H1 (cell line): Measurements from ENCODE around the gene NCEH1. TPM values are rescaled to one million over a fixed set of nuclear protein-coding genes. Genes with fewer than 3 reads are reported as not detected.

ENCODE experiments used
- CTCF ChIA-PET: fragments of 300-600 bp; sonication (Branson Sonifier 250); formaldehyde crosslinking; loops from one replicate; lab custom pipeline; 2021; ENCODE audit not compliant: partially characterized antibody; lab: Charles Lee
- POLR2A ChIA-PET: fragments of 300-600 bp; sonication (Branson Sonifier 250); formaldehyde crosslinking; loops from one replicate; lab custom pipeline; 2021; ENCODE audit warnings: inconsistent platforms; ENCODE audit not compliant: partially characterized antibody; lab: Charles Lee
- DNase-seq, 2 experiments: peaks; one replicate each; pipeline versions ENCODE4 v3.0.0 to v3.0.0-alpha.2; 2010 to 2022; ENCODE audit warnings: low spot score in 2 of 2, low read depth in 1 of 2, mixed read lengths in 1 of 2
- FAIRE-seq: peaks from 2 replicates; lab custom pipeline; 2011; peaks lifted over from hg19 to GRCh38; lab: Jason Lieb, UNC
- H2AFZ ChIP-seq: 2 replicates; pipeline ENCODE4 v1.8.1; 2012; ENCODE audit warnings: low read length, inconsistent platforms
- H2AK5ac ChIP-seq: 2 replicates; pipeline ENCODE4 v1.6.1; 2013; ENCODE audit warnings: low read depth, low read length
- H2BK120ac ChIP-seq: replicated peaks from 2 replicates; pipeline ENCODE3; 2013; ENCODE audit warnings: low read depth, low read length, inconsistent platforms
- H2BK12ac ChIP-seq: 2 replicates; pipeline ENCODE4 v1.6.1; 2013; ENCODE audit warnings: low read depth, low read length
- H2BK15ac ChIP-seq: 2 replicates; pipeline ENCODE4 v1.6.1; 2013; ENCODE audit warnings: low read length
- H2BK20ac ChIP-seq: 2 replicates; pipeline ENCODE4 v1.6.1; 2013; ENCODE audit warnings: low read length
- H2BK5ac ChIP-seq: 2 replicates; pipeline ENCODE4 v1.6.1; 2013; ENCODE audit warnings: low read depth, low read length
- H3K14ac ChIP-seq: 2 replicates; pipeline ENCODE4 v1.6.1; 2013; ENCODE audit warnings: inconsistent platforms; ENCODE audit not compliant: insufficient read length
- H3K18ac ChIP-seq: 2 replicates; pipeline ENCODE4 v1.6.1; 2013; ENCODE audit warnings: low read length; ENCODE audit errors: extremely low read depth
- H3K23ac ChIP-seq: 2 replicates; pipeline ENCODE4 v1.6.1; 2013; ENCODE audit warnings: inconsistent platforms; ENCODE audit not compliant: insufficient read length
- H3K23me2 ChIP-seq: 2 replicates; pipeline ENCODE4 v1.6.1; 2013; ENCODE audit warnings: low read depth, low read length
- H3K27ac ChIP-seq: 2 replicates; pipeline ENCODE4 v1.6.1; 2011; ENCODE audit warnings: low read depth, low read length, inconsistent platforms
- H3K27me3 ChIP-seq, 4 experiments: replicated peaks in 1 of 4; 1 replicate in 1 of 4; 2 replicates in 3 of 4; pipeline versions ENCODE4 v1.6.1 to v1.8.1; 2011 to 2013; ENCODE audit warnings: low read length in 3 of 4, mild to moderate bottlenecking in 3 of 4, inconsistent platforms in 2 of 4, mixed read lengths in 2 of 4, moderate library complexity in 1 of 4; ENCODE audit not compliant: control insufficient read depth in 3 of 4, insufficient read depth in 3 of 4; ENCODE audit errors: extremely low read depth in 1 of 4
- H3K36me3 ChIP-seq, 4 experiments: 2 replicates each; pipeline versions ENCODE4 v1.6.1 to v1.8.1; 2011 to 2013; ENCODE audit warnings: mild to moderate bottlenecking in 4 of 4, low read length in 3 of 4, moderate library complexity in 2 of 4, control low read depth in 1 of 4, inconsistent platforms in 1 of 4; ENCODE audit not compliant: insufficient read depth in 4 of 4, control insufficient read depth in 2 of 4
- H3K4ac ChIP-seq: replicated peaks from 2 replicates; pipeline ENCODE3; 2013; ENCODE audit warnings: low read length, low read depth, mixed read lengths, inconsistent platforms; ENCODE audit not compliant: insufficient read length
- H3K4me1 ChIP-seq, 4 experiments: replicated peaks in 1 of 4; 1 replicate in 1 of 4; 2 replicates in 3 of 4; pipeline versions ENCODE4 v1.6.1 to v1.8.1; 2011 to 2013; ENCODE audit warnings: low read length in 3 of 4, inconsistent platforms in 2 of 4, mixed read lengths in 1 of 4; ENCODE audit not compliant: insufficient read depth in 4 of 4, control insufficient read depth in 3 of 4
- H3K4me2 ChIP-seq, 2 experiments: 2 replicates each; pipeline versions ENCODE4 v1.6.1 to v1.8.1; 2011 to 2013; ENCODE audit warnings: low read depth in 2 of 2, low read length in 2 of 2, control low read depth in 1 of 2, inconsistent platforms in 1 of 2, mild to moderate bottlenecking in 1 of 2; ENCODE audit not compliant: insufficient read depth in 1 of 2
- H3K4me3 ChIP-seq, 4 experiments: fragments of 200-600, 300-600 bp in 1 of 4; sonication (generic), shearing (Covaris generic), sonication (Bioruptor Twin) in 1 of 4; 2 replicates each; pipeline versions ENCODE4 v1.5.1 to v1.8.1; 2011 to 2016; ENCODE audit warnings: low read length in 4 of 4, low read depth in 3 of 4, control low read depth in 2 of 4, inconsistent platforms in 2 of 4, mild to moderate bottlenecking in 2 of 4, mixed read lengths in 1 of 4, moderate library complexity in 1 of 4; ENCODE audit not compliant: insufficient read depth in 2 of 4; ENCODE audit errors: extremely low read depth in 1 of 4
- H3K56ac ChIP-seq: replicated peaks from 2 replicates; pipeline ENCODE3; 2013; ENCODE audit warnings: low read depth, mild to moderate bottlenecking, mixed read lengths, low read length, inconsistent platforms; ENCODE audit not compliant: insufficient read length
- H3K79me1 ChIP-seq: 2 replicates; pipeline ENCODE4 v1.6.1; 2013; ENCODE audit warnings: low read depth, low read length, control low read depth
- H3K79me2 ChIP-seq, 2 experiments: 2 replicates each; pipeline versions ENCODE4 v1.6.1 to v1.8.1; 2012 to 2013; ENCODE audit warnings: low read length in 2 of 2, mild to moderate bottlenecking in 2 of 2, inconsistent platforms in 1 of 2; ENCODE audit not compliant: insufficient read depth in 2 of 2, control insufficient read depth in 1 of 2
- H3K9ac ChIP-seq, 4 experiments: replicated peaks in 1 of 4; 1 replicate in 1 of 4; 2 replicates in 3 of 4; pipeline versions ENCODE4 v1.6.1 to v1.8.1; 2011 to 2013; ENCODE audit warnings: low read depth in 3 of 4, low read length in 3 of 4, control low read depth in 2 of 4, mild to moderate bottlenecking in 2 of 4, moderate library complexity in 2 of 4, inconsistent platforms in 1 of 4; ENCODE audit errors: extremely low read depth in 1 of 4
- H3K9me3 ChIP-seq, 2 experiments: 2 replicates each; pipeline versions ENCODE4 v1.6.1 to v1.8.1; 2012 to 2013; ENCODE audit warnings: mild to moderate bottlenecking in 2 of 2, moderate library complexity in 2 of 2, control low read depth in 1 of 2, inconsistent platforms in 1 of 2, low read depth in 1 of 2, low read length in 1 of 2, mixed read lengths in 1 of 2; ENCODE audit not compliant: insufficient read depth in 2 of 2
- H4K20me1 ChIP-seq, 2 experiments: replicated peaks in 1 of 2; 2 replicates each; pipeline versions ENCODE3 to v1.8.1; 2011 to 2013; ENCODE audit warnings: inconsistent platforms in 2 of 2, low read length in 2 of 2, mild to moderate bottlenecking in 1 of 2; ENCODE audit not compliant: insufficient read depth in 2 of 2, control insufficient read depth in 1 of 2
- H4K5ac ChIP-seq: 2 replicates; pipeline ENCODE4 v1.6.1; 2013; ENCODE audit warnings: low read length, low read depth, mixed read lengths, inconsistent platforms; ENCODE audit not compliant: insufficient read length
- H4K8ac ChIP-seq: 2 replicates; pipeline ENCODE4 v1.8.0; 2013; ENCODE audit warnings: mild to moderate bottlenecking, moderate library complexity, low read length, inconsistent platforms; ENCODE audit not compliant: insufficient read depth; ENCODE audit errors: extremely low read depth
- H4K91ac ChIP-seq: replicated peaks from 2 replicates; pipeline ENCODE3; 2013; ENCODE audit warnings: low read length, mixed read lengths, inconsistent platforms; ENCODE audit not compliant: insufficient read length
- CEBPB ChIP-seq: IDR thresholded peaks from 2 replicates; pipeline ENCODE4 v1.6.1; 2012; ENCODE audit warnings: low read depth, low read length
- CREB1 ChIP-seq: IDR thresholded peaks from 2 replicates; pipeline ENCODE4 v1.6.1; 2012; ENCODE audit warnings: inconsistent platforms
- E2F6 ChIP-seq: IDR thresholded peaks from 2 replicates; pipeline ENCODE4 v1.6.1; 2012; ENCODE audit warnings: inconsistent platforms
- HDAC6 ChIP-seq: IDR thresholded peaks from one replicate; pipeline ENCODE4 v1.7.1; 2012; ENCODE audit warnings: low read depth, mild to moderate bottlenecking, inconsistent platforms, low read length, moderate library complexity
- MAFK ChIP-seq: IDR thresholded peaks from 2 replicates; pipeline ENCODE4 v1.6.1; 2012; ENCODE audit warnings: low read depth, mild to moderate bottlenecking, improper control_type of control experiment, low read length
- PHF8 ChIP-seq: fragments of 200-600 bp; sonication (generic); conservative IDR thresholded peaks from 2 replicates; pipeline ENCODE4 v1.7.1; 2012; ENCODE audit warnings: low read depth, mild to moderate bottlenecking, inconsistent platforms, low read length, moderate library complexity
- RAD21 ChIP-seq, 2 experiments: IDR thresholded peaks in 1 of 2; conservative IDR thresholded peaks in 1 of 2; 2 replicates each; pipeline ENCODE4 v1.6.1; 2011; ENCODE audit warnings: low read depth in 2 of 2, low read length in 2 of 2, improper control_type of control experiment in 1 of 2, inconsistent platforms in 1 of 2, mild to moderate bottlenecking in 1 of 2, moderate library complexity in 1 of 2
- RFX5 ChIP-seq: IDR thresholded peaks from 2 replicates; pipeline ENCODE4 v1.6.1; 2011; ENCODE audit warnings: low read depth, low read length, improper control_type of control experiment, borderline replicate concordance
- RNF2 ChIP-seq: fragments of 200-900, 300-1000 bp; sonication (generic); IDR thresholded peaks from 2 replicates; pipeline ENCODE4 v1.7.1; 2016; ENCODE audit warnings: borderline replicate concordance, low read depth, mild to moderate bottlenecking, antibody characterized with exemption, low read length; ENCODE audit not compliant: poor library complexity, severe bottlenecking; ENCODE audit errors: missing control alignments
- SIN3A ChIP-seq, 2 experiments: IDR thresholded peaks in 1 of 2; conservative IDR thresholded peaks in 1 of 2; 2 replicates each; pipeline ENCODE4 v1.6.1; 2011 to 2012; ENCODE audit warnings: low read length in 2 of 2, improper control_type of control experiment in 1 of 2, low read depth in 1 of 2, mild to moderate bottlenecking in 1 of 2
- TEAD4 ChIP-seq: IDR thresholded peaks from 2 replicates; pipeline ENCODE4 v1.6.1; 2012; ENCODE audit warnings: low read depth, low read length, inconsistent platforms, mixed read lengths
- WGBS, 2 experiments: shearing (Covaris generic) in 1 of 2; methylation state at CpG; one replicate each; pipeline versions ENCODE4 v1.1.6 to v1.1.7; 2013 to 2015; ENCODE audit warnings: low lambda C conversion rate in 2 of 2, mixed read lengths in 2 of 2, inconsistent platforms in 1 of 2, low coverage in 1 of 2, missing lambda C conversion rate in 1 of 2; ENCODE audit not compliant: insufficient replicate concordance in 2 of 2, insufficient coverage in 1 of 2, insufficient read length in 1 of 2; ENCODE audit errors: extremely low coverage in 1 of 2, missing lambda C conversion rate in 1 of 2; 5-methylcytosine and 5-hydroxymethylcytosine counted together
- polyA plus RNA-seq, 7 experiments: library from polyadenylated mRNA; depleted of rRNA in 3 of 7; stranded (reverse) in 5 of 7; unstranded in 2 of 7; fragments of >200 nt in 5 of 7; fragments of 200-250 nt in 2 of 7; gene quantifications; 1 replicate in 5 of 7; 2 replicates in 1 of 7; 4 replicates in 1 of 7; pipeline versions ENCODE4 v1.2.1 to v1.2.3, GENCODE V29; 2011 to 2013; ENCODE audit warnings: missing spikeins in 2 of 7, mixed read lengths in 2 of 7
- total RNA-seq: library from RNA; stranded (reverse); fragmentation: NEBNext Ultra II Directional; extraction: Animal tissue kit (Norgen Biotek cat#: 25700); gene quantifications from 2 replicates; pipeline ENCODE4 v1.2.1, GENCODE V29; 2021

The NCEH1 gene
- total and polyA plus RNA-seq, 2 of the 8 experiments (the other 6 are each of a cell fraction or from before 2014, with no cell fraction given), result 2.2 to 6.4 TPM

GRCh38 chr3:172604895-172605646 is 105.8 kb downstream of the NCEH1 start:
- CTCF ChIA-PET, result interaction anchor here (0.5 to 6.7 kb wide), 3 partner anchors 9 to 62 kb away, joined by 3 to 50 read pairs (median 4); no protein-coding TSS in a partner anchor
- no peak for DNase-seq
- no peak for TF ChIP-seq CREB1
- TF ChIP-seq RAD21 (IDR thresholded peaks at IDR 0.05 in 1 of 2, conservative IDR thresholded peaks at IDR 0.05 in 1 of 2; ENCODE audit: low read depth in 2 of 2, low read length in 2 of 2), result no peak
- no peak for TF ChIP-seq CEBPB
- TF ChIP-seq RFX5, result no peak
- TF ChIP-seq HDAC6, result no peak
- TF ChIP-seq SIN3A (conservative IDR thresholded peaks at IDR 0.05 in 1 of 2, IDR thresholded peaks at IDR 0.05 in 1 of 2; ENCODE audit: low read depth in 1 of 2, low read length in 2 of 2), result no peak
- TF ChIP-seq RNF2, result no peak
- no peak for TF ChIP-seq TEAD4
- TF ChIP-seq MAFK, result no peak
- no peak for TF ChIP-seq PHF8
- TF ChIP-seq E2F6, result no peak

More at GRCh38 chr3:172604895-172605646, 105.8 kb downstream of the NCEH1 start:
- no peaks in the 10 kb centered on the region for H3K36me3 ChIP-seq
- H3K27me3 ChIP-seq, result no peaks in the 10 kb centered on the region
- H3K79me1 ChIP-seq, result no peaks in the 10 kb centered on the region
- no peak for FAIRE-seq
- H3K23ac ChIP-seq, result no peak overlapping the region
- no peak overlapping the region for H4K8ac ChIP-seq
- H2BK12ac ChIP-seq, result no peak overlapping the region
- no peak overlapping the region for H3K18ac ChIP-seq
- H4K5ac ChIP-seq, result no peak overlapping the region
- peaks cover 0 to 8% (median 2%) of the 10 kb centered on the region in 4 experiments; a peak in 2 of 7 replicates for H3K4me1 ChIP-seq
- no peaks in the 10 kb centered on the region for H3K9me3 ChIP-seq
- POLR2A ChIA-PET, result no interaction called here
- H2BK5ac ChIP-seq, result no peak overlapping the region
- no peak overlapping the region for H3K4ac ChIP-seq
- no peak overlapping the region for H2AFZ ChIP-seq
- H4K20me1 ChIP-seq, result no peaks in the 10 kb centered on the region
- H2BK20ac ChIP-seq, result no peak overlapping the region
- no peak overlapping the region for H3K9ac ChIP-seq
- no peak overlapping the region for H2BK120ac ChIP-seq
- H3K23me2 ChIP-seq, result no peaks in the 10 kb centered on the region
- no peak overlapping the region for H2AK5ac ChIP-seq
- no peak overlapping the region for H3K4me3 ChIP-seq
- no peak overlapping the region for H2BK15ac ChIP-seq
- 88 to 100% methylated on average over 1 to 3 of the region's 3 CpGs for WGBS, 2 experiments
- H3K79me2 ChIP-seq, result no peaks in the 10 kb centered on the region
- H4K91ac ChIP-seq, result no peak overlapping the region
- H3K14ac ChIP-seq, result no peak overlapping the region
- no peak overlapping the region for H3K27ac ChIP-seq
- H3K4me2 ChIP-seq, result no peak overlapping the region
- no peak overlapping the region for H3K56ac ChIP-seq
